NCI-H2029 (cell line): Measurements from ENCODE around the gene SEC24C.
"Not testable (repeated sequence)": the region's sequence is repeated elsewhere in the genome, so short reads cannot be mapped to it uniquely, and the experiment has no call there.

Source experiments
- DNase-seq: peaks from one replicate; lab custom pipeline; 2025; lab: John Stamatoyannopoulos, UW

SEC24C gene, protein sequence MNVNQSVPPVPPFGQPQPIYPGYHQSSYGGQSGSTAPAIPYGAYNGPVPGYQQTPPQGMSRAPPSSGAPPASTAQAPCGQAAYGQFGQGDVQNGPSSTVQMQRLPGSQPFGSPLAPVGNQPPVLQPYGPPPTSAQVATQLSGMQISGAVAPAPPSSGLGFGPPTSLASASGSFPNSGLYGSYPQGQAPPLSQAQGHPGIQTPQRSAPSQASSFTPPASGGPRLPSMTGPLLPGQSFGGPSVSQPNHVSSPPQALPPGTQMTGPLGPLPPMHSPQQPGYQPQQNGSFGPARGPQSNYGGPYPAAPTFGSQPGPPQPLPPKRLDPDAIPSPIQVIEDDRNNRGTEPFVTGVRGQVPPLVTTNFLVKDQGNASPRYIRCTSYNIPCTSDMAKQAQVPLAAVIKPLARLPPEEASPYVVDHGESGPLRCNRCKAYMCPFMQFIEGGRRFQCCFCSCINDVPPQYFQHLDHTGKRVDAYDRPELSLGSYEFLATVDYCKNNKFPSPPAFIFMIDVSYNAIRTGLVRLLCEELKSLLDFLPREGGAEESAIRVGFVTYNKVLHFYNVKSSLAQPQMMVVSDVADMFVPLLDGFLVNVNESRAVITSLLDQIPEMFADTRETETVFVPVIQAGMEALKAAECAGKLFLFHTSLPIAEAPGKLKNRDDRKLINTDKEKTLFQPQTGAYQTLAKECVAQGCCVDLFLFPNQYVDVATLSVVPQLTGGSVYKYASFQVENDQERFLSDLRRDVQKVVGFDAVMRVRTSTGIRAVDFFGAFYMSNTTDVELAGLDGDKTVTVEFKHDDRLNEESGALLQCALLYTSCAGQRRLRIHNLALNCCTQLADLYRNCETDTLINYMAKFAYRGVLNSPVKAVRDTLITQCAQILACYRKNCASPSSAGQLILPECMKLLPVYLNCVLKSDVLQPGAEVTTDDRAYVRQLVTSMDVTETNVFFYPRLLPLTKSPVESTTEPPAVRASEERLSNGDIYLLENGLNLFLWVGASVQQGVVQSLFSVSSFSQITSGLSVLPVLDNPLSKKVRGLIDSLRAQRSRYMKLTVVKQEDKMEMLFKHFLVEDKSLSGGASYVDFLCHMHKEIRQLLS

DNA sequence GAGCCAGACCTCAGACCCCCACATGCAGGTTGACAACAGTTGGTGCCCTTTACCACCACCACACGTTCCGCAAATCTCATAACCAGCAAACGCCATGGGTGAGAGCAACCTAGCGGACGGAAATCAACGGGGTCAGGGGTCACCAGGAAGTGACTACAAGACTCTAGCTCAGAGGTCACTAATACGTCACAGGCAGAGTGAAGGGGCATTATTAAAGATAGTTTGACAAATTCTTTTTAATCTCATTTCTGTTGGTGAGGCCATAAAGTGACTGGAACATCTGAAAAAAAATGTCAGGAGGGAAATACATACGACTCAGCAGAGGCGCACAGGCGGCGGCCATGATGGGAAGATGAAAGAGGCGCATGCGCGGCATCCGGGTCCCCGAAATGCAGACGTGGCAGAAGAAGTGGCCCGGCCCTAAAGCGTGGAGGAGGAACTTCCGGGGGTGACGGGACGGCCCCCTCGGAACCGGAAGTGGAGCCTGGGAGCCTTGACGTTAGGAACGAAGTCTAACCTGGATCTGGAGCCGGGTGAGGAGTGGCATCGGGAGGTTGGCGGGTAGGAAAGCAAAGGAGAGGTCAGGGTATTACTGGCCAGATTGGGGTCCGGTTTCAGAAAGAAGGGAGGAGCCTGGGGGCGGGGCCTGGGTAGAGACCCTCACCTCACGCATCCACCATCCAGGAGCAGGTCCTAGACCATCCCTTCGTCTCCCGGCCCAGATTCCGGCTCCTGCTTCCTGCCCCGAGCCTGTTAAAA is at the start of gene SEC24C:
Gene SEC24C (plus strand): TSS at position 468 of the 759 bp plus-strand sequence. CDS start 2,461 bp downstream, outside the sequence.
- peak; percentile 75 for DNase-seq

- peak; percentile 1 for DNase-seq
Measured at GRCh38 chr10:73695302-73695701, 48.9 kb upstream of the SEC24C start.

DNA sequence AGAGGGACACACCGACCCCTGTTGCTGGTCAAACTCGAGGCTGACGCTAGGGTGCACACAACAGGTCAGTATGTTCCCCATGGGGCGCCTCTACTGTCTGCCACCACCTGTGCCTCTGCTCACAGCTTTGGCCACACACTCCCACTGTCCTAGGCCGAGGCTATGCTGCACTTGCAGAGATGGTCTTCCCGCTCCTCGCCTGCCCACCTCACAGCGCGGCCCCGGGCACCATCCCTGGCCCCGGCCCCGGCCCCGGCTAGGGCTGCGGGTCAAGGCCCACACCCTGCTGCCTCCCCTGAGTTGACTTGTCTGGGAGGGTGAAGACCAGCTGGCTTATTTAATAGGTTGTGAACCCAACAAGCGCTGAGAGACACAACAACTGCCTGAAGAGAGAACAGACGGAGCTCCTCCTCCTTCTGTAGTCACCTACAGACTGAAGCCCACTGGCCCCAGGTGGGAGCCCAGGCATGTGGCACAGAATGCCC is 46.5 kb upstream of the SEC24C start, which contains the start of gene AGAP5:
Gene AGAP5 (minus strand): TSS at position 435 of the 485 bp plus-strand sequence. CDS start 354 bp downstream, at position 81.
- not testable (repeated sequence) for DNase-seq

- not testable (repeated sequence) for DNase-seq
Measured at GRCh38 chr10:73698819-73699218, 45.4 kb upstream of the SEC24C start.

- not testable (repeated sequence) for DNase-seq
Measured at GRCh38 chr10:73703924-73704323, 40.2 kb upstream of the SEC24C start.

- DNase-seq, result not testable (repeated sequence)
Measured at GRCh38 chr10:73705506-73706072, 38.6 kb upstream of the SEC24C start.

GRCh38 chr10:73706488-73706887 is 37.7 kb upstream of the SEC24C start:
- not testable (repeated sequence) for DNase-seq

GRCh38 chr10:73707628-73708027 is 36.5 kb upstream of the SEC24C start:
- DNase-seq, result not testable (repeated sequence)

DNA sequence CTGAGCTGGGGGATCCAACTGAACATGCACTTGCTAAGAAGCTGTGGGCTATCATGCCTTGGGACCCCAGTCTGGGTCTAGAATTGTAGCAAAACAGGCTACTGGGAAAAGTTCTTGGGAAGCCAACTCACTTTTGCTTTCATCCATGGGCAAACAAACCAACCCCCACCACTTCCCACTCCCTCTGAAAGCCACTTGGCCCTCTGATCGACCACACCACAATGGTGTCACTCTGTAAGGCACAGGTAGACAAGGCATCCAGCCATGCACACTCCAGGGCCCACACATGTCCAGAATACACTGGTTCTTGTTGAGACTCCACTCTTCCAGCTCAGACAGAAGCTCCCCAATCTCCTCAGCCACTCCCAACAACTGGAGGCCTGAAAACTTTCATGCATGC is 36.0 kb upstream of the SEC24C start:
- DNase-seq, result not testable (repeated sequence)

- not testable (repeated sequence) for DNase-seq
Measured at GRCh38 chr10:73711683-73712082, 32.5 kb upstream of the SEC24C start.

DNA sequence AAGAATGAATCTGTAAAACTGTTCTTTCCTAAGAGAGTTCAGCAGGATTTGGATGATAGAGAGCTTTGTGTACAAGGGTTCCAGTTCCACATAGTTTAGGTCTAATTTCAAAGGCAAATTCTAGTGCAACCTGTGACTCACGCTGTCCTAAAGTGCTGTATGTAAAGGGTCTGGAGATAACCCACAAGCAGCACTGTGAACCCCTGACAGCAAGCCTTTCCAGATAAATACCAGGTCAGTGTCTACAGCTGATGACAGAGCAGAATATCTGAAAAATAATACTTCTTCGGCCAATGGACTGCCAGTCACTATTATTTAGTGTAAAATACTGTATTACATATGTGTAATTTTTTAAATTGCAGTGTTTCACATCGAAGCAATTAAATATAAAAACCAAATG is 30.3 kb upstream of the SEC24C start:
- not testable (repeated sequence) for DNase-seq

DNA sequence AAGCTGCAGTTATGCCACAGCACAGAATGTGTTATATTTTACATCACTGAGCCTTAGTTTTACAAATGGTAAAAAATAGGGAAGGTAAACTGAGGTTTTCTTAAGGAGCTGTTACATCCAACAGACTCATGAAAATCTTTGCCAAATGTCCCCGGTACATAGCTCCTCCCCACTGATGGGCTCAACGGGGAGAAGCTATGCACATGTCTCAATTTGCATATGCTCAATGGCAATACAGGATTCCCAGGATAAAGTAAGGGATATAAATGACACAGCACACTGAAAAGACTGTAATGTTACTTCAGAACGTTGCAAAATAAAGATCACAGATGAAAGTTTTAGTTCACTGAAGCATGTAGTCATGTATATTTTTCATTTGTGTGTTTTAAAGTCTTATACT is 29.7 kb upstream of the SEC24C start:
- not testable (repeated sequence) for DNase-seq

- DNase-seq, result not testable (repeated sequence)
Measured at GRCh38 chr10:73715179-73716156, 28.7 kb upstream of the SEC24C start.

DNA sequence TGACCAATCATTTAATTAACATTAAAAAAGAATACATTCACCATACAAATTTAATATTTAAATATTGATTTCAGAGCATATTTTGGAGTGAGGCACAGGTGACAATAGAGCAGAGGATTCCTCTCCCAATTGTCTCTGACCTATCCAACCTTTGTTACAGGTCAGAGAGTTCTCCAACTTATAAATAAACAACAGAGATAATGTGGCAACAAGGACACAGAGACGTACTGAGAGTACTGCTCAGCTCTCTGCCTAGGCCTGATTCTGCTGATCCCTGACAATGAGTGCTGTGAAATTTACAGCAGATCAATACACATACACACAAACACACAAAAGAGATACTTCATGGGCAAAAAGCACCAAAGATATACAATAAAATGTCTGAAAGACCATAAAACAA is 27.9 kb upstream of the SEC24C start:
- DNase-seq, result no peak

GRCh38 chr10:73717556-73717955 is 26.6 kb upstream of the SEC24C start:
- DNase-seq, result no peak

GRCh38 chr10:73720561-73720960 is 23.6 kb upstream of the SEC24C start:
- DNase-seq, result not testable (repeated sequence)

DNA sequence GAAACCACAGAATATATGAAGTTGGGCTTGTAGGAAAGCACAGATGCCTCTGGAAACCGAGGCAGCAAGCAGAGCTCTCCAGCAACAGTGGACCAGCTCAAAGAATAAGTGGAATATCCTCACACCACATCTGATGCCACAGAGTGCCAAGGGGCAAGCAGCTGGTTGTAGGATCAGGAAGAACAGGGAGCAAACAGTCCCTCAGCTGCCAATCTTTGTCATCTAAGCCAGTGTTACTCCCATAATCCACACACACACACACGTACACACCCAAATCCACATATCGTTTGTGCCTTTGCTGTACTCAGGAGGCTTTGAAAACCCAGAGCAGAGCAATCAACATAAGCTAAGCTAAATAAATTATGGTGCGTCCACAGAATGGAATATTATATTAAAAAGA is 20.7 kb upstream of the SEC24C start:
- no peak for DNase-seq

- not testable (repeated sequence) for DNase-seq
Measured at GRCh38 chr10:73729781-73730152, 14.4 kb upstream of the SEC24C start.

- DNase-seq, result peak; percentile 41
Measured at GRCh38 chr10:73730153-73730906, 13.8 kb upstream of the SEC24C start.
